OCI-M2 (cell line): Measurements from ENCODE around the gene EXTL2.
"Not testable (repeated sequence)": the region's sequence is repeated elsewhere in the genome, so short reads cannot be mapped to it uniquely, and the experiment has no call there.

Experiments
- DNase-seq: peaks from one replicate; lab custom pipeline; 2025; ENCODE audit not compliant: unreplicated experiment; lab: John Stamatoyannopoulos, UW

EXTL2 gene

DNA sequence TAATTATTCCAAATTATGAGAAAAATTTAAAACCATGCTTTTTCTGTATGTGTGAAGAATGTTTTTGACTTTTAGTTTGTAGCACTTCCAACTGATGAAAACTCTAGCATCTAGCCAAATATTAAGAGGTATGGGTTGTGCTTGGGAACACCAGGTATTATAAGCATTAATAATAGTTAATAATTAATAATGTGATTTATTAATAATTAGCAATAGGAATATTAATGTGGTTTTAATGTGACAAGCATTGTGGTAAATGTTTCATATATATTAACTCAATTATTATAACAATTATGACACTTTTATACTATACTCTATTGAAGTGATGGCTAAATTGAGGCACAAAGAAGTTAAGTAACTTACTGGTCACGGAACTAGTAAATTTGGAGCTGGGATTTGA is 9.1 kb upstream of the EXTL2 start:
- DNase-seq, result no peak

DNA sequence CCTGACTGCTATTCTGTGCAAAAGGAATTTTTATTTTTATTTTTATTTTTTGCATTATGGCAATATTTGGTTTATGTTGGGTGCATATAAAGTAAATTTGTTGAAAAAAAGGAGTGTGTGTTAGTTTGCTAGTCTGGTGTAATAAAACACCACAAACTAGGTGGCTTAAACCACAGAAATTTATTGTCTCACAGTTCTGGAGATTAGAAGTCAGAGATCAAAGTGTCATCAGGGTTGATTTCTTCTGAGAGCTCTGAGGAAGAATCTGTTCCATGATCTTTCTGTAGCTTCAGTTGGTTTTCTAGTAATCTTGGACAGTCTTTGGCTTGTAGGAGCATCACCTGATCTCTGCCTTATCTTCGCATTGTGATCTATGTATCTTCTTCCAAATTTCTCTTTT is 7.7 kb upstream of the EXTL2 start:
- no peak for DNase-seq

DNA sequence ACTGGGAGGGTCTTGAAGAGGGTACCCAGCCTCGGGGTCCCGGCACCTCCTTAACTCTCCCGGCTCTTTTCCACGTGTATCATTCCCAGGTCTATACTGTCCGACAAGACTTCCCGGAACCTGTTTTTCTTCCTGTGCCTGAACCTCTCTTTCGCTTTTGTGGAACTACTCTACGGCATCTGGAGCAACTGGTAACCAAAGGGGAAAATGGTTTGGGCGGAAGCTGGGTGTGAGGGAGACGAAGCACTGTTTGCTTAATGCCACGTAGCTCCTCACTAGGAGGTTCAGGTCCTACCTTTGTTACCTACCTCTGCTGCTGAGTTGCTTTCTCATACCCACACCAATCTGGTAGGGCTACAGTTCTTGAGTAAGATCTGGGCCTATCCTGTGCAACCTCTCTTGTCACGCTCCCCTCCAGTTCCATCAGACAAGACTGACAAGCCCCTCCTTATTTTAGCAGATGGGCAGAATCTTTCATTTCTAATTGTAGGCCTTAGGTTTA is 1.9 kb upstream of the EXTL2 start:
- DNase-seq, result no peak

DNA sequence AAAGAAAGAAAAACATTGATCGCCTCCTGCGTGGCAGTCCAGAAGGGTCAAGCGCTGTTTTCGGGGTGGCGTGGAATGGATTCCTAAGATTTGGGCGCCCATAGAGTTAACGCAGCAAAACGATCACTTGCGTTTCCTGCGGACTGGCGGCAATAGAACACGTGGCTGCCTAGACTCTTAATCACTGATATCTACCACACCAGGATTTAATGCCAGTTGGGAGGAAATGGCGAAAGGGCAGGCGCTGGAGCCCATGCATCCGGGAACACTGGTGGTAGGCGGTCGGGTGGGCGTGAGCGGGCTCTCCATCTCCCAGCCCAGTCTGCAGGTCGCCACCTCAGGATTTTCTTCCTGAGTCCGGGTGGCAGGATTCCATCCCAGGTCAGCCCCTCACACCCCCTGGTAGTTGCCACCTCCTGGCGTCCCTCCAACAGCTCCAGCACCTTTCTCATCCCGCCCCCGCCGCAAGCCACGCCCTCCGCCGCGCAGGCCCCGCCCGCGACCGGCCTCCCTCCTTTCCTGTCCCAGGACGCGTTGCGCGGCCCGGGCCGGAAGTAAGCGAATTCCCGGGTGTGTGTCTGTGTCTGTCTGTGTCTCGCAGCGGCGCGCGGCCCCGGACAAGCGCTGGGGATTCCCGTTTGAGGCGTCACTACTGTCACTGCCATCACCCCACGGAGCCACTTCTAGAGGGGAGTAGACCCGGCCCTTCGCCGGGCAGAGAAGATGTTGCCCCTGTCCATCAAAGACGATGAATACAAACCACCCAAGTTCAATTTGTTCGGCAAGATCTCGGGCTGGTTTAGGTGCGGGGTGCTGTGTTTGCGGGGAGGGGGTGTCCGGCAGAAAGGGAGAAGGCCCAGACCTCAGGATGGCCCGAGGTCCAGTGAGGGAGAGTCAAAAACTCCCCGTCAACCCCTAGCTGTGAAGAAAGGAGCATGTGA is 1.2 kb upstream of the EXTL2 start, which contains the start of gene SLC30A7:
Gene SLC30A7 (plus strand): TSS at position 551 of the 941 bp plus-strand sequence. CDS start 173 bp downstream, at position 724.
- no peak for DNase-seq

DNA sequence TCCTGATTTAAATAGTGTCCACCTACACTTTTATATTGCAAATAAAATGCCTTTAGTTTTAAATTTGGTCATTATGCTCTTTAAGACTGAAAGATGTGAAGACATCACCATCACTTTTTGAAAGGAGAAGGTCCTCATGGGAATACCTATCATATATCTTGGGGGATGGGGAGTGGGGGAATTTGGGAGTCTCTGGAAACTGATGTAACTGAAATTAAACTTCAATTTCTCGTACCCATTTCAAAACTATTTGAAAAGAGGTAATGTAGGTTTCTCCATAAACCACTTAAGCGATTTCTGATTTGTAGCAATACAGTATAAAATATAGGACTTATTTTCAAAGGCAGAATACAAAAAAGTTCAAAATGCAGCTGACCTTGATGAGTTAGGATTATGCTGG is 924 bp downstream of the EXTL2 start:
- DNase-seq, result no peak

DNA sequence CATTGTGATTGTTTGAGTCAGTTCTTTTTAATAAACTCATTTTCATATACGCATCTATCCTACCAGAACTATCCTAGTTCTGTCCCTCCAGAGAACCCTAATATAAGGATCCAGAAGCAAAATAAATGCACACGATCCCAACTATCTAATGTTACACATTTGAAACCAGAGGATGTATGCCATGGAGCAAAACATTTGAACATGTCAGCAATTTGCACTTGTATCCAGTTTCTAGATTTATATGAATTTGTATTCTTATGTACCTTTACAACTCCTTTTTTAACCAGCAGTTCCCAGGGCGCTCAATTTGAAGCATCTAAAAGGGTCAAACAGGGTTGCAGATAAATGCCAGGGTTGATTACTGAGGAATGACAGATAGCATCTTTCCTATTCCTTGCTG is 2.1 kb downstream of the EXTL2 start:
- DNase-seq, result no peak

DNA sequence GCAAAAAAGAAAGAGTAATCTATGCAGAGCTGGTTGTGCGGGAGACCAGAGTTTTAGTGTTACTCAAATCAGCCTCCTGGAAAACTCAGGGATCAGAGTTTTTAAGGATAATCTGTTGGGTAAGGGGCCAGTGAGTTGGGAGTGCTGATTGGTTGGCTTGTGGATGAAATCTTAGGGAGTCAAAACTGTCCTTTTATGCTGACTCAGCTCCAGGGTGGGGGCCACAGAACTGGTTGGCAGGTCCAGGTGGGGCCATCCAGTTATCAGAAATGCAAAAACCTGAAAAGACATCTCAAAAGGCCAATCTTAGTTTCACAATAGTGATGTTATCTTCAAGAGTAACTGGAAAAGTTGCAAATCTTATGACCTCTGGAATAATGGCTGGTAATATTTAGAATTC is 3.3 kb downstream of the EXTL2 start:
- DNase-seq, result no peak

DNA sequence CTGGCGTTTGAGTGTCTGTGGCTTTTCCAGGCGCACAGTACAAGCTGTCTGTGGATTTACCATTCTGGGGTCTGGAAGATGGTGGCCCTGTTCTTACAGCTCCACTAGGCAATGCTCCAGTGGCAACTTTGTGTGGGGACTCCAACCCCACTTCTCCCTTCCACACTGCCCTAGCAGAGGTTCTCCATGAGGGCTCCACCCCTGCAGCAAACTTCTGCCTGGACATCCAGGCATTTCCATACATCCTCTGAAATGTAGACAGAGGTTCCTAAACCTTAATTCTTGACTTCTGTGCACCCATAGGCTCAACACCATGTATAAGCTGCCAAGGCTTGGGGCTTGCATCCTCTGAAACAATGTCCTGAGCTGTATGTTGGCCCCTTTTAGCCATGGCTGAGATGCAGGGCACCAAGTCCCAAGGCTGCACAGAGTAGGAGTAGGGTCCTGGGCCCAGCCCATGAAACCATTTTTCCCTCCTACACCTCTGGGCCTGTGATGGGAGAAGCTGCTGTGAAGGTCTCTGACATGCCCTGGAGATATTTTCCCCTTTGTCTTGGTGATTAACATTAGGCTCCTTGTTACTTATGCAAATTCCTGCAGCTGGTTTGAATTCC is 4.7 kb downstream of the EXTL2 start:
- not testable (repeated sequence) for DNase-seq

DNA sequence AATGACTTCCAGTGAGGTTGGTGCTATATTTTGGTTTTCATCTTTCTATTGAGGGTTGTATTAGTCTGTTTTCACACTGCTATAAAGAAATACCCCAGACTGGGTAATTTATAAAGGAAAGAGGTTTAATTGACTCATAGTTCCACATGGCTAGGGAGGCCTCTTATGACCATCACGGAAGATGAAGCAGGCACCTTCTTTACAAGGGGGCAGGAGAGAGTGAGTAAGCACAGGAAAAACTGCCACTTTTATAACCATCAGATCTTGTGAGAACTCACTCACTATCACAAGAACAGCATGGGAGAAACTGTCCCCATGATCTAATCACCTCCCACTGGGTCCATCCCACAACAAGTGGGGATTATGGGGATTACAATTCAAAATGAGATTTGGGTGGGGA is 5.6 kb downstream of the EXTL2 start:
- DNase-seq, result not testable (repeated sequence)

DNA sequence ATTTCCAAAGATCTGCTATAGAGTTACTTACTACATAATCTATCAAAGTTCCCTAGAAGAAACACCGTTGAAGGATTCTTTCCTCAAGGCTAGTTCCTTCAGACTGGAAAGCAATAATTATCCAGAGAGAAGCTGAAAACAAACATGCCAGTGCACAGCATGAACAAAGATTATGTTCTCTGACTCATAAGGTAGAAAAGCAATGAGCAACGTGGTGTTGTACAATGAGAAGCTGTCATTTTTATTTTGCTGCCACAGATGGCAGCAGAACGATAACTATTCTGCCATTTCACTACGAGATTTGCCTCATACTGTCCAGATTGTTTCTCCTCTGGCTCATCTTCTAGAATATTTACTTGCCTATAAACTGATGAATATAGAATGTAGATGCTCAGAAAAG is 10.7 kb downstream of the EXTL2 start:
- no peak for DNase-seq

DNA sequence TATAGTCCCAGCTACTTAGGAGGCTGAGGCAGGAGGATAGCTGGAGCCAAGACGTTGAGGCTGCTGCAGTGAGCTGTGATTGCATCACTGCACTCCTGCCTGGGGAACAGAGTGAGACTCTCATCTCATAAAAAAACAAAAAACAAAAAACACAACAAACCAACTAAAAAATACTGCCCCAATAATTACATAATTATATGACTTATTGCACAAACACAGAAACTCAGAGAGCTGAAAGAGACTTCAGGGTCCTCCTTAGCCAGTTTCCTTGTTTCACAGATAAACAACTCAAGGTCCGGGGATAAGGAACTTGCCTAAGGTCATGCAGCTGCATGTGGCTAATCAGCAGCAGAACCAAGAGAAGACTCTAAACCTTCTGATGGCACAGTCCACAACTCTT is 11.9 kb downstream of the EXTL2 start:
- DNase-seq, result no peak

GRCh38 chr1:100881687-100882086 is 13.0 kb downstream of the EXTL2 start:
- DNase-seq, result no peak

GRCh38 chr1:100879422-100879821 is 15.2 kb downstream of the EXTL2 start:
- no peak for DNase-seq

DNA sequence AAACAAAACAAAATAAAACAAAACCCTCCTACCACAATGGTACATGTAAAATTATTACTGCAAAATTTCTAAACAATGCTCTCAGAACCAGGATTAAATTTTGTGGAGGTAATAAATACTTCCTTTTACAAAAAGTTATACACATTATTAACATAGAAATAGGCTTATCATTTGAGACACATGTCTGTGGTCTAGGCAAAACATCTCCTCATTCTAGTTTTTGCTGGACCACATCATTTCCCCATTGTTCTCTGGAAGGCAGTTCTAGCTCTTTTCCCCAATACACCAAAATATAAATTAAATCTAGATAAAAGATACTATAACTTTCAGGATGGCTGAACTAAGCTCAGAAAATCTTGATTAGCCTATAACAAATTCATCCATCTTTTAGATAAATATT is 18.4 kb downstream of the EXTL2 start:
- no peak for DNase-seq

GRCh38 chr1:100875228-100875627 is 19.4 kb downstream of the EXTL2 start:
- DNase-seq, result no peak

- DNase-seq, result no peak
Measured at GRCh38 chr1:100874433-100874832, 20.2 kb downstream of the EXTL2 start.

DNA sequence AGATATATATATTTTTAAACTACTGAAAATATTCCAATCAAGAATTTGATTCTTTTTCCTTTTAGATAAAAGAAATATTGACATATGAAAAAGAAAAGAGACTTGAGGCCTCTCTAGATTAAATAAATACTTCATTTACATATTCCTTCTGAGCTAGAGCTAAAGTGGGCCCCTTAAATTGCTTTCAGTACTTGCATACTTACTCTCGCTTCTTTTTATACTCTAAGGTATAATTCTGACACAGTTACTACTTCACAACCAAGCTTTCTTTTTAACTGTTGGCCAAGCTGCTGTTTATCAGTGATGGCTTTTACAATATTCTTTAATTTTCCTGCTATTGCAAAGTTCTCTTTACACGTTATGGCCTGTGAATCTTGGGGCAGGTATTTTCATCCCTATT is 24.6 kb downstream of the EXTL2 start:
- no peak for DNase-seq

DNA sequence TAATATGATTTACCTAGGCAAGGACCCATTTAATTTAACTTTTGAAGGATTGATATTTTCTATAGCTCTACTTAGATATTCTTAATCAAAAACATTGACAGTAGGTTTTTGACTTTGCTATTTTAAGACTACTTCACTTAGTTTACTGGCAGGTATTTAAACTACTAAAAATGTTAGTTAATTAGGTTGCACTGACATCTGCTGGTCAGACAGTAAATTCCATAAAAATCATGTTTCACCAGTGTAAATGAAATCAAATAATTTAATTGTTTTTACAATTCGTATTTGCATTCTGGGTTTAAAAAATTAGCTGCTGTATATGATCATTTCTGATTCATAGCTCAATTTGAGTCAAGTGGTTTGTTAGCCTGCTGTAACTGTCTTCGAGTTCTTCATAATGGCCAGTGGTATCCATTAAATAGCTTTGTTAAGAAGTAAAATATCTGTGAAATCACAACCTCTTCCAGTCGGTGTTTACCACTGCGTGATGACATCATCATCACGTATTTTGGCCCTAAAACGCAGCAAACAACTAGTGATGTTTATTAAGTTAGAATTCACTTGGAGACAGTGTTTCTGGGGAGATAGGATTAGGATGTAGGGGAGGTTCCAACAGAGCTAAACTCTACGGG is 26.2 kb downstream of the EXTL2 start:
- DNase-seq, result no peak

DNA sequence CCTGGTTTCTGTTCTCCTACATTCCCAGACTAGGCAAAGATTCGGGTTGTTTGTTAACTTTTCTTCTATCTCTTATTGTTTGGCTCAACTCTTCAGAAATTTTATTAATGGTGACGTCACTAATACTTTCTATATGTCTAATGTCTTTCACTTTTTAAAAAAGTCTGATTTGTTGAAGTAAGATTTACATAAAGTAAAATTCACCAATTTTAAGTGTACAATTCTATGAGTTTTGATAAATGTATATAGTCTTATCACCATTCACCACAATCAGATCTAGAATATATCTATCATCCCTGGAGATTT is 27.8 kb downstream of the EXTL2 start:
- no peak for DNase-seq

DNA sequence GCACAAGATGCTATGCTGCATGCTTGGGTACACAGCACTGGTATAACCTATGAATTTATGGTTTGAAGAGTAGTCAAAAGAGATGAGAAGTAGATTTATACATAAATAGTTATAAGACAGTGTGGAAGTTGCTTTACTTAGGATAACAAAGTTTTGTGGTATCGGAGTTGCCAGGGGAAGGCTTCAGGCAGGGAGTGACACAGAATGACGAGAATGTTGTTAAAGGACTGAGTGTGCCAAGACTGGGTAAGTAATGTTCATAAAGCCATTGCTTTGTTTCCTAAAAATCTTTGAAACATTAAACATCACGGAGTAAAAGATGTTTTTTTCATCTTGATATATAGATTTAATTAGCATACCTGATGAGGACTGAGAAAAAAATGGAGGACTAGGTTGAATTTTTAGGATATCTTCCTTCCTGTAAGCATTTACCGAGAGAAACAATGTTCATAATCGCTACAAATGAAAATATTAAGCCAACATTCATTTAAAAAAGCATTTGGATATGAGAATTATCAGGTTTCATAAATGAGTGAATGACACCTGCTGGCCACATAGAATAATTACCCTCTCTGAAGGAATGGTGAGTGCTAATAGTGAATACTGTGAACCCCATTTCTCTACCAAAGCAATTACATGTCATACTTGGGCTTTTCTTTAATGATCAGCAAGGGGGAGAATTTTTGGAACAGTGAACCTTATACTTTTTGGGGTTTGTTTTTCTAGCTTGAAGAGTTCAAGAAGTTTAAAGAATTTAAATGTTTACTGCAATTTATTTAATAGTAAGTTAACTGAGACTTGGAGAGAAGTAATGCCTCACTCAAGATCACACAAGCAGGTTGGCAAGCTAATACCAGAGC is 28.4 kb downstream of the EXTL2 start:
- no peak for DNase-seq

DNA sequence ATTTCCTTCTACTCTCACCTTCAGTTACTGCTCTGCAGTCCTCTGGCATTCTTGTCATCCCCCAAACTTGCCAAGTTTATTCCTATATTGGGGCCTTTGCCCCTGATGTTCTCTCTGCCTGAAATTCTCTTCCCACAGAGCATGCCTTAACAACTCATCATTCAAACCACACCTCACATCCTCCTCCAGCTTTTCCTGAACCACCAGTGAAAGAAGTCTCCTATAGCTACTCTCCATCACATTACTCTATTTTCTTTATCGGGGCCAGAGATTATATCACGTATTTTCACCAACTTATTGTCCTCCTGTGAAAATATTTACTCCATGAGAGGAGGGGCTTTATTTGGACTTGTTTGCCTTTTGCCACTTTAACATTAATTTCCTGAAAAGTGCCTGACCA is 32.1 kb downstream of the EXTL2 start:
- DNase-seq, result no peak
